CD14-positive monocyte (primary cell): ENCODE data around the gene MTARC1. TPM values are rescaled to one million over a fixed set of nuclear protein-coding genes. Genes with fewer than 3 reads are reported as not detected.

Source experiments
- DNase-seq, 3 donors: peaks; one replicate each; pipeline ENCODE4 v3.0.0-alpha.2; 2011 to 2022
- H2AFZ ChIP-seq: 2 replicates; pipeline ENCODE4 v1.6.0; 2012; ENCODE audit warnings: mild to moderate bottlenecking, low read depth, low read length, inconsistent platforms; ENCODE audit not compliant: insufficient read depth, poor library complexity, severe bottlenecking
- H3K27ac ChIP-seq, 2 donors: 1 replicate in 1 of 2; 2 replicates in 1 of 2; pipeline ENCODE4 v1.5.1; 2012 to 2013; ENCODE audit warnings: low read length in 2 of 2, control low read depth in 1 of 2, inconsistent platforms in 1 of 2, low read depth in 1 of 2, mild to moderate bottlenecking in 1 of 2
- H3K27me3 ChIP-seq, 2 donors: one replicate each; pipeline versions ENCODE4 v1.6.0 to v1.6.1; 2011 to 2013; ENCODE audit warnings: low read length in 2 of 2; ENCODE audit not compliant: control insufficient read depth in 2 of 2, insufficient read depth in 2 of 2
- H3K36me3 ChIP-seq, 2 donors: replicated peaks in 1 of 2; 1 replicate in 1 of 2; 2 replicates in 1 of 2; pipeline versions ENCODE4 v1.5.1 to v1.6.1; 2012 to 2013; ENCODE audit warnings: low read length in 2 of 2, control low read depth in 1 of 2, inconsistent platforms in 1 of 2, mild to moderate bottlenecking in 1 of 2; ENCODE audit not compliant: insufficient read depth in 2 of 2, control insufficient read depth in 1 of 2
- H3K4me1 ChIP-seq, 2 donors: 1 replicate in 1 of 2; 2 replicates in 1 of 2; pipeline versions ENCODE4 v1.5.1 to v1.6.1; 2012 to 2013; ENCODE audit warnings: low read length in 2 of 2, control low read depth in 1 of 2, inconsistent platforms in 1 of 2, mild to moderate bottlenecking in 1 of 2, moderate library complexity in 1 of 2; ENCODE audit not compliant: insufficient read depth in 2 of 2, control insufficient read depth in 1 of 2
- H3K4me2 ChIP-seq: replicated peaks from 2 replicates; pipeline ENCODE3; 2012; ENCODE audit warnings: low read length, moderate library complexity, mild to moderate bottlenecking; ENCODE audit not compliant: poor library complexity, severe bottlenecking; ENCODE audit errors: extremely low read depth
- H3K4me3 ChIP-seq, 3 experiments: fragments of 200-600 bp in 1 of 3; sonication (generic) in 1 of 3; replicated peaks in 1 of 3; 1 replicate in 2 of 3; 2 replicates in 1 of 3; pipeline ENCODE4 v1.5.1; 2011 to 2013; ENCODE audit warnings: low read length in 3 of 3, mild to moderate bottlenecking in 3 of 3, control low read depth in 2 of 3, low read depth in 2 of 3, inconsistent platforms in 1 of 3, moderate library complexity in 1 of 3
- H3K79me2 ChIP-seq: 2 replicates; pipeline ENCODE4 v1.6.0; 2012; ENCODE audit warnings: mild to moderate bottlenecking, control low read depth, inconsistent platforms, low read length, moderate library complexity; ENCODE audit not compliant: insufficient read depth
- H3K9ac ChIP-seq: 2 replicates; pipeline ENCODE4 v1.6.0; 2017; ENCODE audit warnings: low read length, mild to moderate bottlenecking; ENCODE audit not compliant: insufficient read depth, poor library complexity, severe bottlenecking
- H3K9me3 ChIP-seq, 2 donors: replicated peaks in 1 of 2; 1 replicate in 1 of 2; 2 replicates in 1 of 2; pipeline versions ENCODE4 v1.5.1 to v1.6.1; 2012 to 2013; ENCODE audit warnings: low read length in 2 of 2, control low read depth in 1 of 2; ENCODE audit not compliant: control insufficient read depth in 1 of 2, insufficient read depth in 1 of 2
- H4K20me1 ChIP-seq: 2 replicates; pipeline ENCODE4 v1.6.0; 2012; ENCODE audit warnings: mild to moderate bottlenecking, low read length, control low read depth, moderate library complexity; ENCODE audit not compliant: insufficient read depth
- H3K27ac Mint-ChIP-seq, 7 donors: one replicate each; pipeline ENCODE4 v1.8.0; 2020; ENCODE audit warnings: mild to moderate bottlenecking in 7 of 7, mixed read lengths in 7 of 7, moderate library complexity in 6 of 7, inconsistent platforms in 2 of 7
- H3K27me3 Mint-ChIP-seq, 3 donors: one replicate each; pipeline ENCODE4 v1.8.0; 2021 to 2022; ENCODE audit warnings: low read depth in 3 of 3, mild to moderate bottlenecking in 3 of 3, mixed read lengths in 3 of 3, moderate library complexity in 3 of 3, inconsistent platforms in 1 of 3
- H3K36me3 Mint-ChIP-seq, 2 donors: one replicate each; pipeline ENCODE4 v1.8.0; 2020; ENCODE audit warnings: mixed read lengths in 2 of 2, inconsistent platforms in 1 of 2, mild to moderate bottlenecking in 1 of 2
- H3K4me1 Mint-ChIP-seq: one replicate; pipeline ENCODE4 v1.8.0; 2020; ENCODE audit warnings: mild to moderate bottlenecking, mixed read lengths
- H3K4me3 Mint-ChIP-seq, 2 donors: one replicate each; pipeline ENCODE4 v1.8.0; 2020; ENCODE audit warnings: mild to moderate bottlenecking in 2 of 2, mixed read lengths in 2 of 2, moderate library complexity in 1 of 2
- H3K9me3 Mint-ChIP-seq, 7 donors: one replicate each; pipeline ENCODE4 v1.8.0; 2020 to 2022; ENCODE audit warnings: mixed read lengths in 7 of 7, mild to moderate bottlenecking in 6 of 7, moderate library complexity in 6 of 7, inconsistent platforms in 2 of 7
- WGBS: methylation state at CpG from one replicate; pipeline ENCODE4 v1.1.5; 2013; ENCODE audit warnings: missing lambda C conversion rate; ENCODE audit not compliant: insufficient coverage; 5-methylcytosine and 5-hydroxymethylcytosine counted together
- intact Hi-C, 2 donors: fragments of 100-400 bp; cut with micrococcal nuclease; formaldehyde crosslinking; loops; one replicate each; pipeline versions ENCODE4 v1.15.0 to v1.15.1; 2023
- polyA plus RNA-seq, 3 donors: library from polyadenylated mRNA; depleted of rRNA in 1 of 3; unstranded in 2 of 3; stranded (reverse) in 1 of 3; fragments of 300-500 nt in 2 of 3; fragments of >200 nt in 1 of 3; fragmentation: Illumina TruSeq in 2 of 3; gene quantifications; 1 replicate in 2 of 3; 2 replicates in 1 of 3; pipeline ENCODE4 v1.2.3, GENCODE V29; 2012 to 2021
- TF ChIP-seq, protein P1 (sequence below): fragments of 200-600 bp; IDR thresholded peaks from one replicate; pipeline ENCODE4 v1.8.0; 2022; ENCODE audit warnings: antibody characterized with exemption, mild to moderate bottlenecking

The MTARC1 gene
- polyA plus RNA-seq, 3 donors = 25.2 to 80.6 (median 70.9) TPM

DNA sequence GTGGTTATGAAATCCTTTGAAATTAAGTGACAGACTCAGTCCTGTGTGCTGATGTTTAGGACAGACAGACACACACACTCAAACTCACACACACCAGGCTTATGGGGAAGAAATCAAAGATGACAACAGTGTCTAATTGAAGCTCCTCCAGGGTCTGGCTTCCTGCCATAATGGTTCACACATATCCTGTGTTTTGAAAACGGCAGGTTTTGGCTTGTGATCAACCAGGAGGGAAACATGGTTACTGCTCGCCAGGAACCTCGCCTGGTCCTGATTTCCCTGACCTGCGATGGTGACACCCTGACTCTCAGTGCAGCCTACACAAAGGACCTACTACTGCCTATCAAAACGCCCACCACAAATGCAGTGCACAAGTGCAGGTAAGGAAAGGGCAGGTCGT lies 4.6 kb downstream of the MTARC1 start:
- no peaks in the 10 kb centered on the region for H4K20me1 ChIP-seq
- 0% methylated on average over 3 of the region's 6 CpGs for WGBS
- peaks cover 0 to 3% (median 0%) of the 10 kb centered on the region in 7 donors for H3K9me3 Mint-ChIP-seq

DNA sequence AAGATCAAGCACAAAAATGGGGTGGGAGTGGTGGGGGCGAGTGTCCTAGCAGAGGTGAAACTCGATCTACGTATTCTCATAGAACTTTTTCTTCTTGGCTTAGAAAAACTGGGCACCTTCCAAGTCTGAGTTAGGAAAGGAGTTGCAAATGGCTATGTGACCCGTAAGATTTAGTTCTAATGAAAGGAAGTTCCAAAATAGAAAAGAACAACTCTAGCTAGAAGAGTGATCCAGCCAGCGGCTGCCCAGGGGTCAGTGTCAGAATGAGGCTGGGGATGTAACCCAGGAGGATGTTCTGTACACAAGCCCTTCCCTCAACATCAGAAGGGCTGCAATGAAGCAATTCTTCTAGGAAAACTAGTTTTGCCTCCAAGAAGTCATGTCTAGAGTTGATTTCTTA lies 5.2 kb downstream of the MTARC1 start:
- no peak for DNase-seq
- Mint-ChIP-seq H3K27ac (peak overlapping the region in 6 of 7 donors; percentile 5 to 76 (median 66)), H3K36me3 (peaks cover 12 to 35% of the 10 kb centered on the region in 2 donors), H3K9me3 (peaks cover 0 to 3% (median 0%) of the 10 kb centered on the region in 7 donors), H3K4me1 (peaks cover 58% of the 10 kb centered on the region), H3K4me3 (no peak overlapping the region), H3K27me3 (no peaks in the 10 kb centered on the region)
- H3K79me2 ChIP-seq = peaks cover 76% of the 10 kb centered on the region
- TF ChIP-seq, protein P1, sequence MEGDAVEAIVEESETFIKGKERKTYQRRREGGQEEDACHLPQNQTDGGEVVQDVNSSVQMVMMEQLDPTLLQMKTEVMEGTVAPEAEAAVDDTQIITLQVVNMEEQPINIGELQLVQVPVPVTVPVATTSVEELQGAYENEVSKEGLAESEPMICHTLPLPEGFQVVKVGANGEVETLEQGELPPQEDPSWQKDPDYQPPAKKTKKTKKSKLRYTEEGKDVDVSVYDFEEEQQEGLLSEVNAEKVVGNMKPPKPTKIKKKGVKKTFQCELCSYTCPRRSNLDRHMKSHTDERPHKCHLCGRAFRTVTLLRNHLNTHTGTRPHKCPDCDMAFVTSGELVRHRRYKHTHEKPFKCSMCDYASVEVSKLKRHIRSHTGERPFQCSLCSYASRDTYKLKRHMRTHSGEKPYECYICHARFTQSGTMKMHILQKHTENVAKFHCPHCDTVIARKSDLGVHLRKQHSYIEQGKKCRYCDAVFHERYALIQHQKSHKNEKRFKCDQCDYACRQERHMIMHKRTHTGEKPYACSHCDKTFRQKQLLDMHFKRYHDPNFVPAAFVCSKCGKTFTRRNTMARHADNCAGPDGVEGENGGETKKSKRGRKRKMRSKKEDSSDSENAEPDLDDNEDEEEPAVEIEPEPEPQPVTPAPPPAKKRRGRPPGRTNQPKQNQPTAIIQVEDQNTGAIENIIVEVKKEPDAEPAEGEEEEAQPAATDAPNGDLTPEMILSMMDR = no peak
- no peaks in the 10 kb centered on the region for H3K27me3 ChIP-seq
- intact Hi-C loops = no loop called here
- no peak overlapping the region for H3K4me3 ChIP-seq
- 100% methylated on average over 2 of the region's 5 CpGs for WGBS
- H2AFZ ChIP-seq = peak overlapping the region; percentile 63
- peak overlapping the region; percentile 12 for H3K4me2 ChIP-seq
- H3K4me1 ChIP-seq = peaks cover 49 to 54% of the 10 kb centered on the region in 2 donors
- H3K36me3 ChIP-seq = peaks cover 26 to 34% of the 10 kb centered on the region in 2 donors
- no peak overlapping the region for H3K9ac ChIP-seq
- no peaks in the 10 kb centered on the region for H4K20me1 ChIP-seq
- peak overlapping the region in 1 of 2 donors; percentile 72 for H3K27ac ChIP-seq
- no peaks in the 10 kb centered on the region for H3K9me3 ChIP-seq

More for the DNA sequence above, 4.6 kb downstream of the MTARC1 start:
- Histone ChIP-seq H3K4me3 (peak overlapping the region in 1 of 3 experiments; percentile 25), H3K9me3 (no peaks in the 10 kb centered on the region), H3K4me2 (peak overlapping the region; percentile 12), H3K9ac (no peak overlapping the region), H2AFZ (peak overlapping the region; percentile 63), H3K36me3 (peaks cover 20 to 28% of the 10 kb centered on the region in 2 donors), H3K79me2 (peaks cover 82% of the 10 kb centered on the region), H3K27ac (peak overlapping the region; percentile 18 to 72), H3K4me1 (peaks cover 51 to 57% of the 10 kb centered on the region in 2 donors), H3K27me3 (no peaks in the 10 kb centered on the region)
- H3K4me1 Mint-ChIP-seq = peaks cover 59% of the 10 kb centered on the region
- H3K36me3 Mint-ChIP-seq = peaks cover 6 to 28% of the 10 kb centered on the region in 2 donors
- H3K4me3 Mint-ChIP-seq = peak overlapping the region in 1 of 2 donors; percentile 3
- TF ChIP-seq, protein P1 = no peak
- DNase-seq = peak in 1 of 3 donors; percentile 12
- H3K27ac Mint-ChIP-seq = peak overlapping the region; percentile 5 to 63 (median 55)
- H3K27me3 Mint-ChIP-seq = no peaks in the 10 kb centered on the region
- intact Hi-C loops = no loop called here
